PC-3 (cell line): ENCODE results near the gene CLEC1A. TPM values are rescaled to one million over a fixed set of nuclear protein-coding genes. Genes with fewer than 3 reads are reported as not detected.
"Not testable (repeated sequence)": the region's sequence is repeated elsewhere in the genome, so short reads cannot be mapped to it uniquely, and the experiment has no call there.

Experiments
- ATAC-seq: fragments of 200-7000 bp; cut with Tn5 transposase; 2 replicates; pipeline ENCODE4 v1.9.1; 2020; ENCODE audit warnings: mild to moderate bottlenecking, moderate library complexity
- BruUV-seq: library from RNA; stranded (reverse); fragments of 400-500 nt; replicated peaks from 2 replicates; lab custom pipeline; 2021; lab: Mats Ljungman, UMichigan
- CTCF ChIA-PET: fragments of 300-600 bp; sonication (Branson Sonifier 250); formaldehyde crosslinking; loops from one replicate; lab custom pipeline; 2022; ENCODE audit warnings: antibody characterized with exemption; lab: Charles Lee
- POLR2A ChIA-PET: fragments of 300-600 bp; sonication (Branson Sonifier 250); formaldehyde crosslinking; loops from one replicate; lab custom pipeline; 2022; ENCODE audit warnings: antibody characterized with exemption; ENCODE audit not compliant: unreplicated experiment; lab: Charles Lee
- DNase-seq: peaks from one replicate; pipeline ENCODE4 v3.0.0-alpha.2; 2015
- H2AFZ ChIP-seq: fragments of 300-600 bp; sonication (generic); 2 replicates; pipeline ENCODE4 v1.6.0; 2016; ENCODE audit warnings: antibody characterized with exemption, low read length
- H3F3A ChIP-seq: fragments of 300-600 bp; sonication (generic); one replicate; pipeline ENCODE4 v1.6.0; 2017; ENCODE audit warnings: antibody characterized with exemption, low read length, control low read depth, mild to moderate bottlenecking; ENCODE audit not compliant: unreplicated experiment
- H3K27ac ChIP-seq: fragments of 300-600 bp; sonication (generic); 2 replicates; pipeline ENCODE4 v1.5.1; 2016; ENCODE audit warnings: mild to moderate bottlenecking, low read length
- H3K27me3 ChIP-seq: fragments of 300-600 bp; sonication (generic); 2 replicates; pipeline ENCODE4 v1.6.1; 2016; ENCODE audit warnings: low read length, mixed read lengths
- H3K36me3 ChIP-seq: fragments of 300-600 bp; sonication (generic); 2 replicates; pipeline ENCODE4 v1.6.1; 2016; ENCODE audit warnings: low read depth, mixed run types, low read length, mixed read lengths
- H3K4me1 ChIP-seq: fragments of 300-600 bp; sonication (generic); 2 replicates; pipeline ENCODE4 v1.5.1; 2016; ENCODE audit warnings: low read length; ENCODE audit not compliant: insufficient read depth
- H3K4me2 ChIP-seq: fragments of 300-600 bp; sonication (generic); 2 replicates; pipeline ENCODE4 v1.6.0; 2016; ENCODE audit warnings: low read length
- H3K4me3 ChIP-seq: fragments of 300-600 bp; sonication (generic); 2 replicates; pipeline ENCODE4 v1.5.1; 2016; ENCODE audit warnings: mild to moderate bottlenecking, low read length, mixed read lengths
- H3K79me2 ChIP-seq: fragments of 300-600 bp; sonication (generic); 2 replicates; pipeline ENCODE4 v1.6.1; 2017; ENCODE audit warnings: low read length, mixed read lengths
- H3K9ac ChIP-seq: fragments of 300-600 bp; sonication (generic); 2 replicates; pipeline ENCODE4 v1.6.0; 2016; ENCODE audit warnings: mild to moderate bottlenecking, low read length
- H3K9me2 ChIP-seq: fragments of 300-600 bp; sonication (generic); replicated peaks from 2 replicates; pipeline ENCODE4 v1.6.1; 2016; ENCODE audit warnings: mixed run types, low read length, mixed read lengths
- H3K9me3 ChIP-seq: fragments of 300-600 bp; sonication (generic); 2 replicates; pipeline ENCODE4 v1.6.1; 2016; ENCODE audit warnings: low read length, mixed read lengths
- H4K20me1 ChIP-seq: fragments of 300-600 bp; sonication (generic); 2 replicates; pipeline ENCODE4 v1.6.1; 2016; ENCODE audit warnings: low read length, mixed read lengths
- EZH2 ChIP-seq: fragments of 300-600 bp; sonication (generic); IDR thresholded peaks from one replicate; pipeline ENCODE4 v1.6.1; 2017; ENCODE audit warnings: antibody characterized with exemption, mild to moderate bottlenecking, low read length; ENCODE audit not compliant: unreplicated experiment
- EZH2phosphoT487 ChIP-seq: fragments of 300-600 bp; sonication (generic); IDR thresholded peaks from 2 replicates; pipeline ENCODE4 v1.6.1; 2018; ENCODE audit warnings: mild to moderate bottlenecking, antibody characterized with exemption, low read length, borderline replicate concordance
- intact Hi-C: fragments of 100-400 bp; cut with micrococcal nuclease; formaldehyde crosslinking; loops from 2 replicates; pipeline ENCODE4 v1.9.0; 2023
- total RNA-seq: library from RNA; depleted of rRNA; stranded (reverse); fragments of >200 nt; gene quantifications from 2 replicates; pipeline ENCODE4 v1.2.3, GENCODE V29; 2014
- TF ChIP-seq, protein P1 (sequence below): fragments of 300-600 bp; sonication (generic); conservative IDR thresholded peaks from 2 replicates; pipeline ENCODE4 v1.5.1; 2017; ENCODE audit warnings: antibody characterized with exemption, low read depth, mild to moderate bottlenecking, low read length

The CLEC1A gene
- total RNA-seq, 1 experiment from 2014 or later, result not detected

DNA sequence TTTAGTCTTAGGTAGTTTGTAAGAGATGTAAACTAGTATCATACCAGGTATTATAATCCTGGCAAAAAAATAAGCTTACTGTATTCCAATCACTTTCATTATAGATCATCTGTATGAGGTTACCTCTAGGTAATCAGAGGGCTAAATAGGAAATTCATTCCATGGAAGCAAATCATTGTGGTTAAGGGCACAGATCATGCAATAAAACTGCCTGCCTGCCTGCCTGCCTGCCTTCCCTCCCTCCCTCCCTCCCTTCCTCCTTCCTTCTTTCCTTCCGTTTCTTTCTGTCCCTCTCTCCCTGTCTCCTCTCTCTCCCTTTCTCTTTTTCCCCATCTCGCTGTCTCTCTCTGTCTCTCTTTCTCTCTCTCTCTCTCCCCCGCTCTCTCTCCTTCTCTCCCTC, 71.5 kb downstream of the CLEC1A start:
- no peaks in the 10 kb centered on the region for H3K27me3 ChIP-seq
- ChIA-PET POLR2A (interaction anchor here (0.7 kb wide), 1 partner anchor 209 kb away, joined by 6 read pairs; no protein-coding TSS in a partner anchor), CTCF (interaction anchor here (1.4 kb wide), 1 partner anchor 17 kb away, joined by 5 read pairs; no protein-coding TSS in a partner anchor)
- peaks cover 24% of the 10 kb centered on the region for H3K4me1 ChIP-seq
- TF ChIP-seq EZH2phosphoT487, result no peak
- H3K4me2 ChIP-seq, result peak overlapping the region; percentile 57; the same call in 1 of the 2 replicates
- DNase-seq, result peak; percentile 35
- H3K9me2 ChIP-seq, result no peaks in the 10 kb centered on the region
- H2AFZ ChIP-seq, result peak overlapping the region; percentile 81
- H3K36me3 ChIP-seq, result no peaks in the 10 kb centered on the region
- ATAC-seq, result peak; percentile 18
- H4K20me1 ChIP-seq, result no peaks in the 10 kb centered on the region
- H3K4me3 ChIP-seq, result peak overlapping the region; percentile 30; the same call in 1 of the 2 replicates
- H3K79me2 ChIP-seq, result no peaks in the 10 kb centered on the region
- H3F3A ChIP-seq, result no peaks in the 10 kb centered on the region
- H3K27ac ChIP-seq, result peak overlapping the region; percentile 59
- intact Hi-C loops, result no loop called here
- no peak overlapping the region for H3K9ac ChIP-seq
- no TSS peak for BruUV-seq
- no peaks in the 10 kb centered on the region for H3K9me3 ChIP-seq

DNA sequence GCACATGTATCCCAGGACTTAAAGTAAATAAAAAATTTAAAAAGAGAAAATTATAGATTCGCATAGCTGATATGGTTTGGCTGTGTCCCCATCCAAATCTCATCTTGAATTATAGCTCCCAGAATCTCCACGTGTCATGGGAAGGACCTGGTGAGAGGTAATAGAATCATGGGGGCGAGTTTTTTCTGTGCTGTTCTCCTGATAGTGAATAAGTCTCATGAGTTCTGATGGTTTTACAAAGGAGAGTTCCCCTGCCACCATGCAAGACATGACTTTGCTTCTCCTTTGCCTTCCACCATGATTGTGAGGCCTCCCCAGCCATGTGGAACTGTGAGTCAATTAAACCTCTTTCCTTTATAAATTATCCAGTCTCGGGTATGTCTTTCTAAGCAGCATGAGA, 72.1 kb downstream of the CLEC1A start:
- H3K36me3 ChIP-seq, H3K27me3 ChIP-seq, H3K9me3 ChIP-seq, POLR2A ChIA-PET, H3F3A ChIP-seq, H3K9ac ChIP-seq, DNase-seq, H3K79me2 ChIP-seq, ATAC-seq, CTCF ChIA-PET, intact Hi-C loops, H2AFZ ChIP-seq, H3K27ac ChIP-seq, H4K20me1 ChIP-seq, H3K4me3 ChIP-seq, H3K9me2 ChIP-seq, H3K4me2 ChIP-seq: not testable (repeated sequence)
- TSS peak; percentile 57 for BruUV-seq
- H3K4me1 ChIP-seq, result peaks cover 19% of the 10 kb centered on the region

DNA sequence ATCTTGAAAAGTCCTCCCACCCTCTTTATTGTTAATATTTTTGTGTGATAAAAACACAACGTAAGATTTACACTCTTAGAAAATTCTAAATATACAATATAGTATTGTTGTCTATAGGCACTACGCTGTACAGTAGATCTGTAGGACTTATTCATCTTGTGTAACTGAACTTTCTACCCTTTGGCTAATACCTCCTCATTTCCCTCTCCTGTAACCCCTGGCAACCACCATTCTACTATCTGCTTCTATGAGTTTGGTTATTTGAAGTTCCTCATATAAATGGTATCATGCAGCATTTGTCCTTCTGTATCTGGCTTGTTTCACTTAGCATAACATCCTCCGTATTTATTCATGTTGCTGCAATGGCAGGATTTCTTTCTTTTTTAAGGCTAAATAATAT, 73.5 kb downstream of the CLEC1A start:
- DNase-seq (no peak), ATAC-seq (no peak)
- intact Hi-C loops, result no loop called here
- H3K4me2 ChIP-seq, result no peak overlapping the region
- no peaks in the 10 kb centered on the region for H4K20me1 ChIP-seq
- BruUV-seq, result no TSS peak
- H3K9ac ChIP-seq, result no peak overlapping the region
- H3K9me2 ChIP-seq, result no peaks in the 10 kb centered on the region
- H3K36me3 ChIP-seq, result no peaks in the 10 kb centered on the region
- no peaks in the 10 kb centered on the region for H3K27me3 ChIP-seq
- peaks cover 7% of the 10 kb centered on the region for H3K4me1 ChIP-seq
- no peak overlapping the region for H3K27ac ChIP-seq
- H3K9me3 ChIP-seq, result no peaks in the 10 kb centered on the region
- H2AFZ ChIP-seq, result no peak overlapping the region
- no peak overlapping the region for H3K4me3 ChIP-seq
- CTCF ChIA-PET, result no interaction called here
- no peaks in the 10 kb centered on the region for H3F3A ChIP-seq
- POLR2A ChIA-PET, result no interaction called here
- no peak for TF ChIP-seq EZH2
- TF ChIP-seq EZH2phosphoT487, result no peak
- TF ChIP-seq, protein P1, sequence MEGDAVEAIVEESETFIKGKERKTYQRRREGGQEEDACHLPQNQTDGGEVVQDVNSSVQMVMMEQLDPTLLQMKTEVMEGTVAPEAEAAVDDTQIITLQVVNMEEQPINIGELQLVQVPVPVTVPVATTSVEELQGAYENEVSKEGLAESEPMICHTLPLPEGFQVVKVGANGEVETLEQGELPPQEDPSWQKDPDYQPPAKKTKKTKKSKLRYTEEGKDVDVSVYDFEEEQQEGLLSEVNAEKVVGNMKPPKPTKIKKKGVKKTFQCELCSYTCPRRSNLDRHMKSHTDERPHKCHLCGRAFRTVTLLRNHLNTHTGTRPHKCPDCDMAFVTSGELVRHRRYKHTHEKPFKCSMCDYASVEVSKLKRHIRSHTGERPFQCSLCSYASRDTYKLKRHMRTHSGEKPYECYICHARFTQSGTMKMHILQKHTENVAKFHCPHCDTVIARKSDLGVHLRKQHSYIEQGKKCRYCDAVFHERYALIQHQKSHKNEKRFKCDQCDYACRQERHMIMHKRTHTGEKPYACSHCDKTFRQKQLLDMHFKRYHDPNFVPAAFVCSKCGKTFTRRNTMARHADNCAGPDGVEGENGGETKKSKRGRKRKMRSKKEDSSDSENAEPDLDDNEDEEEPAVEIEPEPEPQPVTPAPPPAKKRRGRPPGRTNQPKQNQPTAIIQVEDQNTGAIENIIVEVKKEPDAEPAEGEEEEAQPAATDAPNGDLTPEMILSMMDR, result no peak
- H3K79me2 ChIP-seq, result no peaks in the 10 kb centered on the region

DNA sequence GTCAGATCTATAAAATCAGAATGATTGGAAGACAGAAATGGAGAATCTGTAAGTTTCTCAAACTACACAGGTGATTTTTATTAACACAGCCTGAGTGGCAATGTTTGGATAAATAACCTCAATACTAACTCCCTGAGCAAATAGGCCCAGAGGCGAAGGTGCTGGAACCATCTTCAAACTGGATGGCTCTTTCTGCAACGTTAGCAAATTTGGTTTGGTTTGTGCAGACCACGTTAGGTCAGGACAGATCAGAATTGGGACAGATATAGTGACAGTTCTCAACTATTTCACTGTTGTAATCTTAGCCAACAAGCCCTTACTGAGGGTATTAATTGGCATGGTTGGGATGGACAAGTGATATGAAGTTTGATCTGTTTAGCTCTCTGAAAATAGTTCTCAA, 77.4 kb downstream of the CLEC1A start:
- ChIA-PET CTCF (no interaction called here), POLR2A (no interaction called here)
- no peaks in the 10 kb centered on the region for H3K36me3 ChIP-seq
- no peaks in the 10 kb centered on the region for H3K9me2 ChIP-seq
- H3K4me2 ChIP-seq, result no peak overlapping the region
- H3K79me2 ChIP-seq, result no peaks in the 10 kb centered on the region
- no peaks in the 10 kb centered on the region for H4K20me1 ChIP-seq
- ATAC-seq (no peak), DNase-seq (no peak)
- no peaks in the 10 kb centered on the region for H3K9me3 ChIP-seq
- no peak overlapping the region for H3K4me3 ChIP-seq
- no peak for TF ChIP-seq EZH2
- TF ChIP-seq, protein P1, result no peak
- no peak for TF ChIP-seq EZH2phosphoT487
- H2AFZ ChIP-seq, result no peak overlapping the region
- peaks cover 11% of the 10 kb centered on the region for H3K4me1 ChIP-seq
- no peak overlapping the region for H3K9ac ChIP-seq
- BruUV-seq, result no TSS peak
- no peaks in the 10 kb centered on the region for H3K27me3 ChIP-seq
- H3F3A ChIP-seq, result no peaks in the 10 kb centered on the region
- intact Hi-C loops, result no loop called here
- H3K27ac ChIP-seq, result no peak overlapping the region
